ENCODE data around the gene MXD4. TPM values are rescaled to one million over a fixed set of nuclear protein-coding genes. Genes with fewer than 3 reads are reported as not detected.

MXD4 gene
- total RNA-seq, 1 experiment from 2014 or later: 22.3 TPM

- H3K36me3 Mint-ChIP-seq (ENCODE audit: insufficient read depth, unreplicated experiment): peaks cover 11% of the 10 kb centered on the region
- no peaks in the 10 kb centered on the region for H3K4me1 Mint-ChIP-seq (ENCODE audit: low read depth, unreplicated experiment)
- no peaks in the 10 kb centered on the region for H3K9me3 Mint-ChIP-seq (ENCODE audit: unreplicated experiment)
- no peak overlapping the region for H3K27ac Mint-ChIP-seq (ENCODE audit: unreplicated experiment)
- intact Hi-C loops (cut with micrococcal nuclease; ENCODE audit: unreplicated experiment): no loop called here
- Histone ChIP-seq H3K4me3 (ENCODE audit: low read depth, low read length) (no peak overlapping the region), H3K27me3 (replicated peaks; ENCODE audit: control insufficient read depth, insufficient read depth, low read length) (no peaks in the 10 kb centered on the region), H3K4me1 (0 out of 2 replicates have a peak, but pooled peaks cover 5% of the 10 kb centered on the region), H3K36me3 (ENCODE audit: control insufficient read depth, insufficient read depth, low read length) (no peaks in the 10 kb centered on the region), H3K9me3 (no peaks in the 10 kb centered on the region)
- TF ChIP-seq CTCF (IDR thresholded peaks at IDR 0.05; ENCODE audit: insufficient read depth in 1 of 2, low read depth in 1 of 2, low read length in 1 of 2, severe bottlenecking in 1 of 2, unreplicated experiment in 1 of 2): no peak
- no peak overlapping the region for H3K4me3 Mint-ChIP-seq (ENCODE audit: unreplicated experiment)
- no peaks in the 10 kb centered on the region for H3K27me3 Mint-ChIP-seq (ENCODE audit: insufficient read depth, unreplicated experiment)
- ChIA-PET POLR2A (no interaction called here), CTCF (no interaction called here)
- no TSS peak for BruUV-seq (replicated peaks)
- DNase-seq: peak in 1 of 2 experiments; percentile 29
Measured at GRCh38 chr4:2256156-2256731, 5.7 kb downstream of the MXD4 start.

GRCh38 chr4:2255501-2256155 is 6.3 kb downstream of the MXD4 start:
- ChIA-PET CTCF (no interaction called here), POLR2A (no interaction called here)
- intact Hi-C loops (cut with micrococcal nuclease; ENCODE audit: unreplicated experiment): no loop called here
- peak in 1 of 2 experiments; percentile 19 for DNase-seq
- TF ChIP-seq CTCF (IDR thresholded peaks at IDR 0.05; ENCODE audit: insufficient read depth in 1 of 2, low read depth in 1 of 2, low read length in 1 of 2, severe bottlenecking in 1 of 2, unreplicated experiment in 1 of 2): no peak
- H3K4me3 Mint-ChIP-seq (ENCODE audit: unreplicated experiment): no peak overlapping the region
- no peaks in the 10 kb centered on the region for H3K4me1 Mint-ChIP-seq (ENCODE audit: low read depth, unreplicated experiment)
- no peaks in the 10 kb centered on the region for H3K27me3 Mint-ChIP-seq (ENCODE audit: insufficient read depth, unreplicated experiment)
- no peaks in the 10 kb centered on the region for H3K9me3 Mint-ChIP-seq (ENCODE audit: unreplicated experiment)
- peaks cover 11% of the 10 kb centered on the region for H3K36me3 Mint-ChIP-seq (ENCODE audit: insufficient read depth, unreplicated experiment)
- no TSS peak for BruUV-seq (replicated peaks)
- no peaks in the 10 kb centered on the region for H3K27me3 ChIP-seq (replicated peaks; ENCODE audit: control insufficient read depth, insufficient read depth, low read length)
- H3K4me3 ChIP-seq (ENCODE audit: low read depth, low read length): no peak overlapping the region
- no peak overlapping the region for H3K27ac Mint-ChIP-seq (ENCODE audit: unreplicated experiment)
- no peaks in the 10 kb centered on the region for H3K36me3 ChIP-seq (ENCODE audit: control insufficient read depth, insufficient read depth, low read length)
- 0 out of 2 replicates have a peak, but pooled peaks cover 2% of the 10 kb centered on the region for H3K4me1 ChIP-seq
- H3K9me3 ChIP-seq: no peaks in the 10 kb centered on the region

- Histone ChIP-seq H3K36me3 (ENCODE audit: control insufficient read depth, insufficient read depth, low read length) (no peaks in the 10 kb centered on the region), H3K4me3 (ENCODE audit: low read depth, low read length) (no peak overlapping the region), H3K9me3 (no peaks in the 10 kb centered on the region), H3K27me3 (replicated peaks; ENCODE audit: control insufficient read depth, insufficient read depth, low read length) (no peaks in the 10 kb centered on the region), H3K4me1 (no peaks in the 10 kb centered on the region)
- no peaks in the 10 kb centered on the region for H3K4me1 Mint-ChIP-seq (ENCODE audit: low read depth, unreplicated experiment)
- H3K27me3 Mint-ChIP-seq (ENCODE audit: insufficient read depth, unreplicated experiment): no peaks in the 10 kb centered on the region
- ChIA-PET CTCF (no interaction called here), POLR2A (no interaction called here)
- BruUV-seq (replicated peaks): no TSS peak
- H3K27ac Mint-ChIP-seq (ENCODE audit: unreplicated experiment): no peak overlapping the region
- intact Hi-C loops (cut with micrococcal nuclease; ENCODE audit: unreplicated experiment): no loop called here
- H3K4me3 Mint-ChIP-seq (ENCODE audit: unreplicated experiment): no peak overlapping the region
- peak in 1 of 2 experiments; percentile 19 for DNase-seq
- no peak for TF ChIP-seq CTCF (IDR thresholded peaks at IDR 0.05; ENCODE audit: insufficient read depth in 1 of 2, low read depth in 1 of 2, low read length in 1 of 2, severe bottlenecking in 1 of 2, unreplicated experiment in 1 of 2)
- peaks cover 11% of the 10 kb centered on the region for H3K36me3 Mint-ChIP-seq (ENCODE audit: insufficient read depth, unreplicated experiment)
- H3K9me3 Mint-ChIP-seq (ENCODE audit: unreplicated experiment): no peaks in the 10 kb centered on the region
Measured at GRCh38 chr4:2254665-2255500, 7.0 kb downstream of the MXD4 start.

Measured in Caco-2 (cell line).